Adrenal gland (tissue), 5 donors: ENCODE measurements around the gene NR5A1.

Experiments
- CTCF ChIP-seq, 6 experiments: fragments of 450-650 bp in 4 of 6; fragments of 200-600 bp in 2 of 6; sonication (generic) in 1 of 6; IDR thresholded peaks; 1 replicate in 5 of 6; 2 replicates in 1 of 6; pipeline versions ENCODE4 v1.5.1 to v1.8.0; 2016 to 2021; ENCODE audit warnings: antibody characterized with exemption in 6 of 6, mild to moderate bottlenecking in 2 of 6, moderate library complexity in 1 of 6
- POLR2A ChIP-seq, 2 donors: fragments of 450-650 bp; IDR thresholded peaks; one replicate each; pipeline ENCODE4 v1.6.1; 2017; ENCODE audit warnings: antibody characterized with exemption in 2 of 2, mild to moderate bottlenecking in 2 of 2, moderate library complexity in 1 of 2
- donor health status: DM: no; HTN: no; CAD: no.

- no peak for TF ChIP-seq CTCF (IDR thresholded peaks at IDR 0.05)
- no peak for TF ChIP-seq POLR2A (IDR thresholded peaks at IDR 0.05)
Measured at GRCh38 chr9:124491049-124491975, 15.9 kb downstream of the NR5A1 start.
